ENCODE measurements around the gene PPP1R18.
A peak's percentile ranks its signal among the peaks of the same experiment; 100 is the strongest.
"Not testable (repeated sequence)": the region's sequence is repeated elsewhere in the genome, so short reads cannot be mapped to it uniquely, and the experiment has no call there.

PPP1R18 gene

GRCh38 chr6:30688569-30688968 lies 2.1 kb upstream of the PPP1R18 start:
- no peak for DNase-seq

GRCh38 chr6:30687659-30688431 lies 1.4 kb upstream of the PPP1R18 start:
- no peak for DNase-seq

- peak; percentile 63 for DNase-seq
Observed at GRCh38 chr6:30686908-30687658, 638 bp upstream of the PPP1R18 start.

- peak; percentile 11 for DNase-seq
Observed at GRCh38 chr6:30685157-30686008, 1.1 kb downstream of the PPP1R18 start.

- DNase-seq: peak; percentile 55
Observed at GRCh38 chr6:30684386-30685156, 1.9 kb downstream of the PPP1R18 start.

- DNase-seq: no peak
Observed at GRCh38 chr6:30683980-30684338, 2.5 kb downstream of the PPP1R18 start.

GRCh38 chr6:30683183-30683979 lies 3.1 kb downstream of the PPP1R18 start:
- no peak for DNase-seq

- DNase-seq: peak; percentile 93
Observed at GRCh38 chr6:30682143-30683117, 4.0 kb downstream of the PPP1R18 start.

GRCh38 chr6:30681766-30682142 lies 4.7 kb downstream of the PPP1R18 start:
- DNase-seq: no peak

GRCh38 chr6:30679765-30680535 lies 6.5 kb downstream of the PPP1R18 start:
- no peak for DNase-seq

GRCh38 chr6:30678964-30679726 lies 7.3 kb downstream of the PPP1R18 start:
- DNase-seq: peak; percentile 94

- no peak for DNase-seq
Observed at GRCh38 chr6:30676660-30677285, 9.7 kb downstream of the PPP1R18 start.

GRCh38 chr6:30672445-30673253 lies 13.8 kb downstream of the PPP1R18 start, which contains the start of gene DHX16:
Gene DHX16, minus strand, starts transcription at chr6:30673006. Its CDS starts 165 bp downstream, at chr6:30672841.
- DNase-seq: peak; percentile 92

GRCh38 chr6:30670760-30671527 lies 15.5 kb downstream of the PPP1R18 start:
- DNase-seq: no peak

- DNase-seq: not testable (repeated sequence)
Observed at GRCh38 chr6:30666300-30666699, 20.1 kb downstream of the PPP1R18 start.

GRCh38 chr6:30664994-30665767 lies 21.3 kb downstream of the PPP1R18 start:
- no peak for DNase-seq
